ENCODE results near the gene ILKAP.

The ILKAP gene

DNA sequence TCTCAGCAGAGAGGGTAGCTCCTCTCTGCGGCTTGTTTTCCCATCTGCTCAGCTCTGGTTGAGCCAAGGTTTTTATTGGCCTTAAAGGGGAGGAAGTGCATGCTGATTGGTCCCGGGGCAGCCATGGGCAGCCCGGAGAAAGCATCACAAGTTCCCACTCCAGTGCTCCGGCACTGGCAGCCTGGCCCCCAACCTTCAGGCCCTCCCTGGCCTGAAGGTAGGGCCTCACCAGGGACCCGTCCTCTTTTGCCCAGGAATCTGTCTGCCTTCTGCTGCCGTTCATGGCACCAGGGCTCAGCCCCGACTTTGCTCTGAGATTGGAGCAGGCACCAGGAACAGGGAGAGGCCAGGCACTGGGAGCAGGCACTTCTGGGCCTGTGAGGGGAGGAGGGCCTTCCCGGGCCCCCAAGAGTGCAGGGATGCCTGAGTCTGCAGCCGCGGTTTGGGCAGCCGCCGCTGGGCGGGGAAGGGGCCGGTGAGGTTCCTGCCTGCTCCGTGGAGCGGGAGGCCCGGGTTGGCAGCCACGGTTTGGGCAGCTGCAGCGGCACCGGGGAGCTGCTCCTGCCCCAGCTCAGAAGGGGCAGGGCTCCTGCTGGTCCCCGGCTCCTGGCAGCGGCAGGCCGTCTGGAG lies 17.5 kb upstream of the ILKAP start:
- TF ChIP-seq POLR2A (IDR thresholded peaks at IDR 0.05; ENCODE audit: extremely low read depth, insufficient read length) = no peak
- no peak for DNase-seq (ENCODE audit: low read depth)

DNA sequence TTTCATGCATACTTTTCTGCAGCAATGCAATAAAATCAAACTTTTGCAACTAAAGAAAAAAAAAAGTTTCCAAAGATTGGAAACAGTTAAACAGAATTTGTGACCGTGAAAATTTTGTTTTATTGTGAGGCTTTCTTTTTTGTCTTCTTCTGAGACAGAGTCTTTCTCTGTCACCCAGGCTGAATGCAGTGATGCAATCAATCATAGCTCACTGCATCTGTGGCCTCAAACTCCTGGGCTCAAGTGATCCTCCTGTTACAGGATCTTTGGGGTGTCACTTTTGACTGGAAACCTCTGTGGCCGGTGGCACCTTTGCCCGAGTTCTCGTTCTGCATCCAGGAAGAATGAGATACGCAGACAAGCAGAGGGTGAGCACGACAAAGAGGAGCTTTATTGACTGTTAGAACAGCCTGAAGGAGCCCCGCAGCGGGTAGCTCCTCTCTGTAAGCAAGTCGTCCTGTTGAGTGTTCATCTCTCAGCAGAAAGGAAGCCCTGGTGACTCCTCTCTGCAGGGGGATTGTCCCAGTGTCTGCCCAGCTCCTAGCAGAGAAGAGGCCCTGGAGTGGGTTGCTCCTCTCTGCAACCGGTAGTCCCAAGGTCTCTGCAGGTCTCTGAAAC lies 16.9 kb upstream of the ILKAP start:
- DNase-seq (ENCODE audit: low read depth) = peak; percentile 29
- no peak overlapping the region for H3K4me3 ChIP-seq (ENCODE audit: low read depth, low read length)
- no peak for TF ChIP-seq MYC (IDR thresholded peaks at IDR 0.05; ENCODE audit: low read depth, low read length)
- no peak for TF ChIP-seq POLR2A (IDR thresholded peaks at IDR 0.05; ENCODE audit: extremely low read depth, insufficient read length)
- TF ChIP-seq, protein P1, sequence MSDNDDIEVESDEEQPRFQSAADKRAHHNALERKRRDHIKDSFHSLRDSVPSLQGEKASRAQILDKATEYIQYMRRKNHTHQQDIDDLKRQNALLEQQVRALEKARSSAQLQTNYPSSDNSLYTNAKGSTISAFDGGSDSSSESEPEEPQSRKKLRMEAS (IDR thresholded peaks at IDR 0.05; ENCODE audit: low read depth, low read length) = no peak

More for the DNA sequence above, 17.5 kb upstream of the ILKAP start:
- H3K4me3 ChIP-seq (ENCODE audit: low read depth, low read length) = no peak overlapping the region

DNA sequence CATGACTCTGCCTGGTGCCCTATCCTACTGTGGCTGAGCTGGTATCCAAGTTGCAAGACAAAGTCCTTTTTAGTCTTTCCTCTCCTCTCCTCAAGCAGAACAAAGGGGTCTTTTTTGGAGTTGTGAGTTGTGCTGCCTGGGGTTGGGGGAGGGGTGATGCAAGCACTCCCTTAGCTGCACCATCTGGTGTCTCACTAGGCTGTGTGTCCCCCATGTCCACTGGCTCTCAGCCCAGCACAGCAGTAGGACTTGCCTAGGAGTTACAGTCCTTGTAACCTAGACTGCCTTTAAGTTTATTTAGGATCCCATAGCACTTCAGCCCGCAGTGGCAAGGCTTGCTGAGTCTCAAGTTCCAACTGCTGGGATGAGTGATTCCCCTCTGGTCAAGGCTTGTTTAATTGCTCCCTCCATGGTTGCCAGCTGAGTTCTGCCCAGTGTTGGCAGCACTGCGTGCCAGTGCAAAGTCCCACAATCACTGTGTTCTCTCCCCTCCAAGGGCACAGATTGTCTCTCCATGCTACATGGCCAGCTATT lies 13.2 kb upstream of the ILKAP start:
- TF ChIP-seq, protein P1 (IDR thresholded peaks at IDR 0.05; ENCODE audit: low read depth, low read length) = no peak
- TF ChIP-seq MYC (IDR thresholded peaks at IDR 0.05; ENCODE audit: low read depth, low read length) = no peak
- no peak for TF ChIP-seq POLR2A (IDR thresholded peaks at IDR 0.05; ENCODE audit: extremely low read depth, insufficient read length)
- TF ChIP-seq, protein P2, sequence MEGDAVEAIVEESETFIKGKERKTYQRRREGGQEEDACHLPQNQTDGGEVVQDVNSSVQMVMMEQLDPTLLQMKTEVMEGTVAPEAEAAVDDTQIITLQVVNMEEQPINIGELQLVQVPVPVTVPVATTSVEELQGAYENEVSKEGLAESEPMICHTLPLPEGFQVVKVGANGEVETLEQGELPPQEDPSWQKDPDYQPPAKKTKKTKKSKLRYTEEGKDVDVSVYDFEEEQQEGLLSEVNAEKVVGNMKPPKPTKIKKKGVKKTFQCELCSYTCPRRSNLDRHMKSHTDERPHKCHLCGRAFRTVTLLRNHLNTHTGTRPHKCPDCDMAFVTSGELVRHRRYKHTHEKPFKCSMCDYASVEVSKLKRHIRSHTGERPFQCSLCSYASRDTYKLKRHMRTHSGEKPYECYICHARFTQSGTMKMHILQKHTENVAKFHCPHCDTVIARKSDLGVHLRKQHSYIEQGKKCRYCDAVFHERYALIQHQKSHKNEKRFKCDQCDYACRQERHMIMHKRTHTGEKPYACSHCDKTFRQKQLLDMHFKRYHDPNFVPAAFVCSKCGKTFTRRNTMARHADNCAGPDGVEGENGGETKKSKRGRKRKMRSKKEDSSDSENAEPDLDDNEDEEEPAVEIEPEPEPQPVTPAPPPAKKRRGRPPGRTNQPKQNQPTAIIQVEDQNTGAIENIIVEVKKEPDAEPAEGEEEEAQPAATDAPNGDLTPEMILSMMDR (IDR thresholded peaks at IDR 0.05; ENCODE audit: low read depth, low read length) = no peak
- no peak overlapping the region for H3K4me3 ChIP-seq (ENCODE audit: low read depth, low read length)
- DNase-seq (ENCODE audit: low read depth) = no peak

DNA sequence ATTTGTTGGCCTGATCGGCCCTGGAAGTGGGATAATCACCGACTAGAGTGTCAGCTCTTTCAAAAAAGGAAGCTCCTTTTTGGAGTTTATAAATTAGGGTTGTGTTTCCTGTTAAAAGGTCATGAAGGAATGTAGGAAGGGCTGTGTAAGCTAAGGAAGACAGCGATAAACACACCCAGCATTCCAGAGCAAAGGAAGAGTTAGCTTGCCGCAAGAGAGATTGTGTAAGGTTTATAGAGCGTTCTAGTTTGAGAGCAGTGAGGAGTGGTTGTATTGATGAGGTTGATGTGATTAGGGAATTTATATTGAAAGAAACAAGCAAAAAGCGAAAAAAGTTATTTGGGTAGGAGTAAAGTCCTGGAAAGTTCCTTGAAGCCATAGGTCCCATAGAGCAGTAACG lies 3.5 kb upstream of the ILKAP start:
- no peak for DNase-seq (ENCODE audit: low read depth)
- no peak overlapping the region for H3K4me3 ChIP-seq (ENCODE audit: low read depth, low read length)
- no peak for TF ChIP-seq POLR2A (IDR thresholded peaks at IDR 0.05; ENCODE audit: extremely low read depth, insufficient read length)

DNA sequence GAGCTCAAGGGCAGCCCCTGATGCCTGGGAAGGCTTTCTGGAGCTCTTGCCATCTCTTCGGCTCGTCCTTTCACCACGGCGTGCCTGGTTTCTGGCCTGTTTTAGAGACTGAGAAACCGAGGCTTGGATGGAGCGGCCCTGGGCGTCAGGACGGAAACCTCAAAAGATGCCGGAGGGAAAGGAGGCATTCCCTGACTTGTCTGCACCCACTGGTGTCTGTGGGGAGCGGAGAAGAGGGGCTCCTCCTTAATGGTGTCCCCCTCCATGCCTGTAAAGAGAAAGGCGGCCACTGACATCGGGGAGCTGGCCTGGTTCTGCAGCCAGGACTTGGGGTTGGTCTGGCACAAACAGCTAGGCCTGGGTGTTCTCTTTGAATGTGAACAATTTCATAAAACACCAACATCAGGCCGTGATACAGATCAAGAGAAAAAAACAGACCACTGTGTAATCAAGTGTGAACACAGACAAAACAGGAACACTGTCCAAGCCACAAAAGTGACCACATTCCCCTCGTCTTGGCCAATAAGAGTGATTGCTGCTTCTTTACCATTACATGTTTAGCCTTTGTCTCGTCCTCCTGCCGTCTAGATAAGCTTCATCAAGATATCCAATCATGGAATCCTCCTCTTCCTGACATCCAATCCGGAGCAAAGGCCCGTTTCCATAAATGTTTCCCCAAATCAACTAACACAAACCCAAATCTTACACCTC lies 633 bp upstream of the ILKAP start:
- TF ChIP-seq MYC (IDR thresholded peaks at IDR 0.05; ENCODE audit: low read depth, low read length) = peak; percentile 52; the same call in 1 of the 2 replicates
- TF ChIP-seq POLR2A (IDR thresholded peaks at IDR 0.05; ENCODE audit: extremely low read depth, insufficient read length) = peak; percentile 38
- TF ChIP-seq, protein P1 (IDR thresholded peaks at IDR 0.05; ENCODE audit: low read depth, low read length) = peak; percentile 57; the same call in 1 of the 2 replicates
- TF ChIP-seq, protein P2 (IDR thresholded peaks at IDR 0.05; ENCODE audit: low read depth, low read length) = no peak
- peak overlapping the region; percentile 71 for H3K4me3 ChIP-seq (ENCODE audit: low read depth, low read length)
- peak; percentile 96 for DNase-seq (ENCODE audit: low read depth)

DNA sequence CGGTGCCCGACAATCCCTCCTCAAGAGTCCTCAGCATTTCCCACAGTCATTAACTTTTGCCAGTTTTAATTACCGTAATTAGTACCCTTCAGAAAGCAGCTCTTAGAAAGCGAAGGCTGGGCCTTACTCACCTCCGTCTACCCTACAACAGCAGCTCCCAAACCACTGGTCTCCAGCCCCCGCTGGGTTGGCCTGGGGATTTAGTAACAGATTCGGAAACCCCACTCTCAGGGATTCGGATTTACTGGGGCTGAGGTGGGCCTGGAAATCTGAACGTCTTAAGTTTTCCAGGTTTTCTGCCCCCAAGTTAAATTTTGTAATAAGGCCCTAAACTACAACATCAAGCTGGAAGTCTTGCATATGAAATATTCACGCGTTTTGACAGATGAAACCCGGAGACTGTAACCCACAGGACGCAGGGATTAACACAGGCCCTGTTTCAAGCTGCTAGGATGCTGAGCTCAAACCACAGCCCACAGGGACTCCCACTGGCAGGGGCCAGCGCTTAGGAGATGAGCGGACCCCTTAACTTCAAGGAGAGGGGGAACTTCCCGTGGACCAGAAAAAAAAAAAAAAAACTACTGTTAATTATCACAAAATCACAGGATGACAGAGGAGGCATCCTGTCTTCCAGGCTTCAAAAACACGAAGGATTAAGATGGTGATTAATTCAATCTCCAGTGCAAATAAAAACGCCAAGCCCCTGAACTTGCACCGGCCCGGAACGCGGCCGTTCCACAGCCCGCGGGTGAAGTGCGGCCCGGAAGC lies 985 bp downstream of the ILKAP start:
- no peak for TF ChIP-seq POLR2A (IDR thresholded peaks at IDR 0.05; ENCODE audit: extremely low read depth, insufficient read length)
- no peak for TF ChIP-seq MYC (IDR thresholded peaks at IDR 0.05; ENCODE audit: low read depth, low read length)
- TF ChIP-seq, protein P2 (IDR thresholded peaks at IDR 0.05; ENCODE audit: low read depth, low read length) = no peak
- TF ChIP-seq, protein P1 (IDR thresholded peaks at IDR 0.05; ENCODE audit: low read depth, low read length) = no peak
- H3K4me3 ChIP-seq (ENCODE audit: low read depth, low read length) = peak overlapping the region; percentile 87
- peak; percentile 57 for DNase-seq (ENCODE audit: low read depth)

All from NB4 (cell line).